ENCODE measurements around the gene CYP46A1.
"Not testable (repeated sequence)": the region's sequence is repeated elsewhere in the genome, so short reads cannot be mapped to it uniquely, and the experiment has no call there.

Gene CYP46A1

GRCh38 chr14:99683619-99684409, at the start of gene CYP46A1:
TSS of gene CYP46A1 (plus strand) at chr14:99684298. CDS start at chr14:99684418, 120 bp downstream.
- DNase-seq = peak; percentile 96

- no peak for DNase-seq
Measured at GRCh38 chr14:99634443-99634842, 49.7 kb upstream of the CYP46A1 start.

GRCh38 chr14:99635116-99635515, 49.0 kb upstream of the CYP46A1 start:
- DNase-seq = no peak

- no peak for DNase-seq
Measured at GRCh38 chr14:99636487-99636886, 47.6 kb upstream of the CYP46A1 start.

GRCh38 chr14:99637624-99638023, 46.5 kb upstream of the CYP46A1 start:
- no peak for DNase-seq

- not testable (repeated sequence) for DNase-seq
Measured at GRCh38 chr14:99642771-99643170, 41.3 kb upstream of the CYP46A1 start.

GRCh38 chr14:99643343-99643742, 40.8 kb upstream of the CYP46A1 start:
- DNase-seq = no peak

GRCh38 chr14:99644035-99644587, 40.0 kb upstream of the CYP46A1 start:
- no peak for DNase-seq

GRCh38 chr14:99644723-99645544, 39.2 kb upstream of the CYP46A1 start, which contains the start of gene HHIPL1:
TSS of gene HHIPL1 (plus strand) at chr14:99645129. CDS start at chr14:99645208, 79 bp downstream.
- DNase-seq = no peak

GRCh38 chr14:99645545-99646505, 38.3 kb upstream of the CYP46A1 start:
- DNase-seq = no peak

GRCh38 chr14:99647411-99647810, 36.7 kb upstream of the CYP46A1 start:
- no peak for DNase-seq

- DNase-seq = no peak
Measured at GRCh38 chr14:99648027-99648784, 35.9 kb upstream of the CYP46A1 start.

GRCh38 chr14:99649219-99649618, 34.9 kb upstream of the CYP46A1 start:
- no peak for DNase-seq

- DNase-seq = no peak
Measured at GRCh38 chr14:99649643-99650042, 34.5 kb upstream of the CYP46A1 start.

GRCh38 chr14:99650189-99650588, 33.9 kb upstream of the CYP46A1 start:
- no peak for DNase-seq

- no peak for DNase-seq
Measured at GRCh38 chr14:99651953-99652746, 31.9 kb upstream of the CYP46A1 start.

- DNase-seq = no peak
Measured at GRCh38 chr14:99654235-99654985, 29.7 kb upstream of the CYP46A1 start.

GRCh38 chr14:99655521-99655920, 28.6 kb upstream of the CYP46A1 start:
- DNase-seq = no peak

GRCh38 chr14:99656171-99656570, 27.9 kb upstream of the CYP46A1 start:
- no peak for DNase-seq

- DNase-seq = no peak
Measured at GRCh38 chr14:99657645-99658155, 26.4 kb upstream of the CYP46A1 start.
